Measurements from ENCODE around the gene CAMSAP1.

GRCh38 chr9:135857371-135857786, 50.0 kb downstream of the CAMSAP1 start:
- TF ChIP-seq EZH2 (IDR thresholded peaks at IDR 0.05; ENCODE audit: insufficient read depth, poor library complexity, severe bottlenecking) (no peak), EZH2phosphoT487 (IDR thresholded peaks at IDR 0.05; ENCODE audit: insufficient read depth, low read depth) (no peak)

Measured in GM23248 (cell line).